Measurements from ENCODE around the gene KITLG.
"Not testable (repeated sequence)": the region's sequence is repeated elsewhere in the genome, so short reads cannot be mapped to it uniquely, and the experiment has no call there.

The KITLG gene

GRCh38 chr12:88544991-88545980 is 35.0 kb downstream of the KITLG start:
- in situ Hi-C loops (cut with MboI; ENCODE audit: low sequenced_read_pairs), result no loop called here

GRCh38 chr12:88539893-88540292 is 40.4 kb downstream of the KITLG start:
- in situ Hi-C loops (cut with MboI; ENCODE audit: low sequenced_read_pairs), result no loop called here

GRCh38 chr12:88538697-88539096 is 41.6 kb downstream of the KITLG start:
- in situ Hi-C loops (cut with MboI; ENCODE audit: low sequenced_read_pairs), result no loop called here

GRCh38 chr12:88538250-88538649 is 42.0 kb downstream of the KITLG start:
- in situ Hi-C loops (cut with MboI; ENCODE audit: low sequenced_read_pairs), result no loop called here

- in situ Hi-C loops (cut with MboI; ENCODE audit: low sequenced_read_pairs), result no loop called here
Observed at GRCh38 chr12:88530868-88531267, 49.4 kb downstream of the KITLG start.

GRCh38 chr12:88529531-88530488 is 50.5 kb downstream of the KITLG start:
- in situ Hi-C loops (cut with MboI; ENCODE audit: low sequenced_read_pairs), result no loop called here

- in situ Hi-C loops (cut with MboI; ENCODE audit: low sequenced_read_pairs), result no loop called here
Observed at GRCh38 chr12:88522961-88523360, 57.3 kb downstream of the KITLG start.

- in situ Hi-C loops (cut with MboI; ENCODE audit: low sequenced_read_pairs), result no loop called here
Observed at GRCh38 chr12:88520436-88520820, 59.8 kb downstream of the KITLG start.

- in situ Hi-C loops (cut with MboI; ENCODE audit: low sequenced_read_pairs), result no loop called here
Observed at GRCh38 chr12:88519802-88520435, 60.4 kb downstream of the KITLG start.

- in situ Hi-C loops (cut with MboI; ENCODE audit: low sequenced_read_pairs), result no loop called here
Observed at GRCh38 chr12:88518863-88519403, 61.3 kb downstream of the KITLG start.

- in situ Hi-C loops (cut with MboI; ENCODE audit: low sequenced_read_pairs), result no loop called here
Observed at GRCh38 chr12:88516811-88517210, 63.5 kb downstream of the KITLG start.

- in situ Hi-C loops (cut with MboI; ENCODE audit: low sequenced_read_pairs), result no loop called here
Observed at GRCh38 chr12:88510843-88511242, 69.4 kb downstream of the KITLG start.

GRCh38 chr12:88509851-88510250 is 70.4 kb downstream of the KITLG start:
- in situ Hi-C loops (cut with MboI; ENCODE audit: low sequenced_read_pairs), result no loop called here

- in situ Hi-C loops (cut with MboI; ENCODE audit: low sequenced_read_pairs), result no loop called here
Observed at GRCh38 chr12:88509347-88509746, 70.9 kb downstream of the KITLG start.

GRCh38 chr12:88507851-88508250 is 72.4 kb downstream of the KITLG start:
- in situ Hi-C loops (cut with MboI; ENCODE audit: low sequenced_read_pairs), result not testable (repeated sequence)

GRCh38 chr12:88507270-88507669 is 73.0 kb downstream of the KITLG start:
- in situ Hi-C loops (cut with MboI; ENCODE audit: low sequenced_read_pairs), result no loop called here

- in situ Hi-C loops (cut with MboI; ENCODE audit: low sequenced_read_pairs), result no loop called here
Observed at GRCh38 chr12:88505696-88506095, 74.6 kb downstream of the KITLG start.

GRCh38 chr12:88503281-88503703 is 77.0 kb downstream of the KITLG start:
- in situ Hi-C loops (cut with MboI; ENCODE audit: low sequenced_read_pairs), result no loop called here

GRCh38 chr12:88501972-88502938 is 78.0 kb downstream of the KITLG start:
- in situ Hi-C loops (cut with MboI; ENCODE audit: low sequenced_read_pairs), result no loop called here

Data from HL-60/S4 treated with retinoic acid at 250 ng/mL for 4 days and 3 days (cell line).